Natural killer cell treated with Interleukin-12 subunit alpha and Interleukin-12 subunit beta and Interleukin-15 and Interleukin-18, amount 100 ng/mL, for 72 hours (primary cell): ENCODE measurements around the gene C14orf93. TPM values are rescaled to one million over a fixed set of nuclear protein-coding genes. Genes with fewer than 3 reads are reported as not detected.

Source experiments
- ATAC-seq, 2 donors: fragments of 150-1000 bp; cut with Tn5 transposase in 1 of 2; sonication (Bioruptor Pico), chemical (Tn5 transposase) in 1 of 2; 2 replicates each; pipeline ENCODE4 v1.10.0; 2021
- DNase-seq: peaks from one replicate; pipeline ENCODE4 v3.0.0; 2022; ENCODE audit warnings: low spot score
- H3K27ac Mint-ChIP-seq, 2 donors: 1 replicate in 1 of 2; 2 replicates in 1 of 2; pipeline ENCODE4 v1.8.0; 2022; ENCODE audit warnings: mixed read lengths in 2 of 2, mild to moderate bottlenecking in 1 of 2, moderate library complexity in 1 of 2
- H3K27me3 Mint-ChIP-seq, 2 donors: 1 replicate in 1 of 2; 2 replicates in 1 of 2; pipeline ENCODE4 v1.8.0; 2022; ENCODE audit warnings: mixed read lengths in 2 of 2
- H3K36me3 Mint-ChIP-seq: one replicate; pipeline ENCODE4 v1.8.0; 2022; ENCODE audit warnings: mixed read lengths
- H3K4me1 Mint-ChIP-seq, 2 donors: 1 replicate in 1 of 2; 2 replicates in 1 of 2; pipeline ENCODE4 v1.8.0; 2022; ENCODE audit warnings: low read depth in 2 of 2, mixed read lengths in 2 of 2, mild to moderate bottlenecking in 1 of 2
- H3K4me3 Mint-ChIP-seq: one replicate; pipeline ENCODE4 v1.8.0; 2022; ENCODE audit warnings: mixed read lengths
- H3K9me3 Mint-ChIP-seq: 2 replicates; pipeline ENCODE4 v1.8.0; 2022; ENCODE audit warnings: mixed read lengths
- total RNA-seq, 2 donors: library from RNA; stranded (reverse); gene quantifications; one replicate each; pipeline ENCODE4 v1.2.3, GENCODE V29; 2022

C14orf93 gene
- total RNA-seq, 2 donors from 2014 or later, result 2.8 to 10.8 TPM

DNA sequence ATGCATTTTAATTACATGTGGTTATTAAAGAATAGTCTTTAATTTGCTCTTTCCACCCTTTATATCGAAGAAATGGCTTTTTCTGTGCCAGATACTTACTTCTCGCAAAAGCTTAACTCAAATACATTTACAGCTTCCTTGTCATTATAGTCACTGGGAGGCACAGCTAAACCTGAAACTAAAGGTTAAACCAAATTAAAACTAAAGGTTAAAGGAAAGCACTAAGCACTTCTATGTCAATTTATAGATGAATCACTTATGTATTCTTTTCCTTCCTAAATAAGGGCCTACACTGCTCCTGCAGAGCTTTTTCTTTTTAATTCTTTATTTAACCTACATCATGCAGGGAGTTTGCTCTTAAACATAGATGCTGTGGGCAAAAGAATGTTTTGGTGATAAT, 9.1 kb downstream of the C14orf93 start:
- Mint-ChIP-seq H3K27ac (no peak overlapping the region), H3K4me1 (peaks cover 4 to 8% of the 10 kb centered on the region in 2 donors), H3K9me3 (no peaks in the 10 kb centered on the region), H3K4me3 (no peak overlapping the region), H3K36me3 (no peaks in the 10 kb centered on the region), H3K27me3 (no peaks in the 10 kb centered on the region)
- ATAC-seq, result no peak
- no peak for DNase-seq

GRCh38 chr14:22998329-22999012, 11.5 kb downstream of the C14orf93 start:
- ATAC-seq (no peak), DNase-seq (no peak)
- H3K27me3 Mint-ChIP-seq, result no peaks in the 10 kb centered on the region
- no peaks in the 10 kb centered on the region for H3K9me3 Mint-ChIP-seq
- H3K4me3 Mint-ChIP-seq, result no peak overlapping the region
- no peaks in the 10 kb centered on the region for H3K36me3 Mint-ChIP-seq
- no peaks in the 10 kb centered on the region for H3K4me1 Mint-ChIP-seq
- no peak overlapping the region for H3K27ac Mint-ChIP-seq

DNA sequence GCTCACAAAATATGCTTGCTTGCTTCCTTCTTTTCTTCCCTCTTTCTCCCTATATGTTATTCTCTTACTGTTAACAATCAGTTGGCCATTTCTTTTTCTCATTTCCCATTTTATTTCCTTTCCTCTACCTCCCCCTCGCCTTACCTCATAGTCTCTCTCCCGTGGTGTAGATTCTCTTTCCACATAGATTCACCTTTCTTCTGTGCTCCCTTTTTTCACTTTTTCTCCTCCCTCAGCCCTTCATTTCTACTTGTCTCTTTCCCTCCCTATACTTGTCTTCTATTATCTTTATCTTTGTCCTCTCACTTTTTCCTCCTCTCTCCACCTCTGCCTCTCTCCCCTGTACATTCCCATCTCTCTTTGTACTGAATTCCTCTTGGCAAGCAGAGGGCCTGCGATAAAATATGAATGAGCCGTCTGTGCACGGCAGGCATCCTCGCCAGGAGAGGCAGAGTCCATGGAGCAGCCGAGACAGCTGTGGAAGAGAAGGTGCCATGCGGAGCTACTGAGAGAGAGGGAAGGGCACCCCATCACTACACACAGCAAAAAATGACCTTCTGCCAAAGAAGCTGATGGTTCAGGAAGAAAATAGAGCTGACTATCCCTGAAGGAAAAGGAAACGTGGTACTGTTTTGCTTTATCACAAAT, 12.1 kb downstream of the C14orf93 start:
- Mint-ChIP-seq H3K9me3 (no peaks in the 10 kb centered on the region), H3K4me1 (no peaks in the 10 kb centered on the region), H3K4me3 (no peak overlapping the region), H3K27ac (no peak overlapping the region), H3K27me3 (no peaks in the 10 kb centered on the region), H3K36me3 (no peaks in the 10 kb centered on the region)
- no peak for DNase-seq
- no peak for ATAC-seq

DNA sequence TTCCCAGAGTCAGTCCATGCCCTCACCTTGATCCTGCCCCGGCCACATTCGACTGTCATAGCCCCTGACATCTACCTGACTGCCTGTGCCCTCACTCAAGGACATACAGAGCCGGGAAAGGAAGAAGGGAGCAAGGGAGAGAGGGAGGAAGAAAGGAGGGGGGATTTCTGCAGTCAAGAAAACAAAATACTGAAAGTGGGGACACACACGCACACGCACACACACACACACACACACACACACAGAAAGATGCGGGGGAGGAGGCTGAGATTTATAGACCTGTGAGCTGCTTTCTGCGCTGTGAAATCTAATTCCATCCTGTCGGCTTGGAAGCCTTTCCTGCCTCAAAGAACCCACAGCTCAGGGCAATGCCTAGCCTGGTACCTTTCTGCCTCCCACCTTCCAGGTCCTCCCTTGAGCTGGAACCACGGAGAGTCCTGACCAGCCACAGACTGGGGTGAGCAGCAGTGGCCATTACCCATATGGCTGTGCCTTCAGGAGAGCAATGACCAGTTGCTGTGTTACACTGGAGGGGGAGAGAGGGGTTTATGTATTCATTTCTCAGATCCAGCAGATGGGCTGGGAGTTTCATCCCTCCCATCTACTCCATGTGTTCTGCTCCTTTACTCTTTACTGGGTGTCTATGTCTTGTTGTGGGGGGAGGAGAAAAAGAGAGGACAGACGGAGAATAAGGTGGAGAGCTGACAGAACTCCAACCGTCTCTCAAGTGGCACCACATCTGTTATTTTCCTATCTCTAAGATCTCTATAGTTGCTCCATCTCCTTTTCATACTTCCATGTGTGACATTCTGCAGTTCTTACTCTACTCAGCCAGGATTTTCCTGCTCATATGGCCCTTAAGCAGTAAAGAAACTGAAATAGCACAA, 12.9 kb downstream of the C14orf93 start:
- H3K36me3 Mint-ChIP-seq, result no peaks in the 10 kb centered on the region
- H3K4me3 Mint-ChIP-seq, result no peak overlapping the region

GRCh38 chr14:22995889-22996625, 13.9 kb downstream of the C14orf93 start:
- no peaks in the 10 kb centered on the region for H3K27me3 Mint-ChIP-seq
- DNase-seq (no peak), ATAC-seq (peak in 1 of 2 donors; percentile 40)
- no peaks in the 10 kb centered on the region for H3K4me1 Mint-ChIP-seq
- H3K36me3 Mint-ChIP-seq, result no peaks in the 10 kb centered on the region
- no peak overlapping the region for H3K4me3 Mint-ChIP-seq
- H3K9me3 Mint-ChIP-seq, result no peaks in the 10 kb centered on the region
- H3K27ac Mint-ChIP-seq, result no peak overlapping the region

More for the DNA sequence above, 12.9 kb downstream of the C14orf93 start:
- H3K4me1 Mint-ChIP-seq, result no peaks in the 10 kb centered on the region
- ATAC-seq (no peak), DNase-seq (no peak)
- H3K9me3 Mint-ChIP-seq, result no peaks in the 10 kb centered on the region
- H3K27me3 Mint-ChIP-seq, result no peaks in the 10 kb centered on the region
- H3K27ac Mint-ChIP-seq, result no peak overlapping the region

DNA sequence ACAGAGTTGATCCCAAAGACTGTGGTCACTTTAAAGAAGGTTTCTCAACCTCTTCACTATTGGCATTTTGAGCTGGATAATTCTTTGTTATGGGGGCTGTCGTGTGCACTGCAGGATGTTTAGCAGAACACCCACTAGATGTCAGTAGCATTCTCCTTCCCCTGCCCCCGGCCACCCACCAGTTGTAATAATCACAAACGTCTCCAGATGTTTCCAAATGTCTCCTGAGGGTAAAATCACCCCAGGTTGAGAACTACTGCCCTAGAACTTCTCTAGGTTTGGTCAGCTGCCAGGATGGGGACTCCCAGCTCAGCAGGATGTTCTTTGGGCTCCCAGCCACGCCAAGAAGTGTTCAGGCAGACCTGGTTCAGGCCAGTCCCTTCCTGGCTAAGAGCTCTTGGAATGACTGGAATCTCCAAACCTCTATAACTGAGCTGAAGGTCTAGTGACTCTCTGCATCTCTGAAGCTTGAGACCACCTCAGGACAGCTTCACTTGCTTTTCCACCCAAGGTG, 15.1 kb downstream of the C14orf93 start:
- Mint-ChIP-seq H3K36me3 (no peaks in the 10 kb centered on the region), H3K27ac (no peak overlapping the region), H3K9me3 (no peaks in the 10 kb centered on the region), H3K4me3 (no peak overlapping the region), H3K4me1 (no peaks in the 10 kb centered on the region), H3K27me3 (no peaks in the 10 kb centered on the region)
- DNase-seq (no peak), ATAC-seq (no peak)

DNA sequence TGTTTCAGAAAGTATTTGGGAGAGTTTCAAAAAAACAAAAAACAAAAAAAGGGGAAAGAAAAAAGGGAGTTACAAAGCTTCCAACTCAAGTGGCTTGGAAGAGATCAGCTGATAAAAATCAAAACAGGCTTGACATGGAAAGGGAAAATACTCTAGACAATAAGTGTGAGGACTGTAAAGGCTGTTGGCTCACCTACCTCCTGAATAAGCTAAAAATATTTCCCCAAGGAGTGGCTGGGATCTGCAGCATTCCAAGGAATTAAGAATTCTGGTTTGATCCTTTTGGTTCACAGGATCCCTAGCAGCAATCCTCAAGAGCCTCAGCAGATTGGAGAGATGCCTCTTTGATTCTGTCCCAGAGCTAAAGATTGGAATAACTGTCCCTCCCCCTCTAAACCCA, 16.4 kb downstream of the C14orf93 start:
- H3K4me1 Mint-ChIP-seq, result no peaks in the 10 kb centered on the region
- no peak overlapping the region for H3K27ac Mint-ChIP-seq
- H3K9me3 Mint-ChIP-seq, result no peaks in the 10 kb centered on the region
- H3K36me3 Mint-ChIP-seq, result no peaks in the 10 kb centered on the region
- no peaks in the 10 kb centered on the region for H3K27me3 Mint-ChIP-seq
- DNase-seq (no peak), ATAC-seq (no peak)
- no peak overlapping the region for H3K4me3 Mint-ChIP-seq

GRCh38 chr14:22991852-22992251, 18.1 kb downstream of the C14orf93 start:
- H3K27ac Mint-ChIP-seq, result no peak overlapping the region
- no peaks in the 10 kb centered on the region for H3K4me1 Mint-ChIP-seq
- ATAC-seq (no peak), DNase-seq (no peak)
- H3K27me3 Mint-ChIP-seq, result no peaks in the 10 kb centered on the region
- no peaks in the 10 kb centered on the region for H3K9me3 Mint-ChIP-seq
- no peak overlapping the region for H3K4me3 Mint-ChIP-seq
- no peaks in the 10 kb centered on the region for H3K36me3 Mint-ChIP-seq

DNA sequence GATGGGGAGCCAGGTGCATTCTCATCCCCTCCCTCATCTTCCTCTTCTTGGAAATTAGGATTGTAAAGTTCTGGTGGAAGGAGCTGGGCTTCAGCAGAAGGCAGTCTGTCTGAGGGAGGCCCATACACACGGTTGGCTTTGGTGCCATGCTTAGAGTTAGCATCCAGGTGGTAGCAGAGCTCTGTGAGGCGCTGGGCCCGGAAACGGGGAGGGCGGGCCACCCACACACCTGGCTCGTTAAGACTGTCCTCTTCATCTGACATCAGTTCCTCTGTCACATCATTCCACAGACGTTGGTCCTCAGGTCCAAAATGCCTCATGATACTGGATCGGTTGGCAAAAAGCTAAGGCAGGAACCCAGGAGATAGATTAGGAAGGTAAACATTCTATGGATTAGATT, 22.7 kb downstream of the C14orf93 start:
- no peak for DNase-seq

DNA sequence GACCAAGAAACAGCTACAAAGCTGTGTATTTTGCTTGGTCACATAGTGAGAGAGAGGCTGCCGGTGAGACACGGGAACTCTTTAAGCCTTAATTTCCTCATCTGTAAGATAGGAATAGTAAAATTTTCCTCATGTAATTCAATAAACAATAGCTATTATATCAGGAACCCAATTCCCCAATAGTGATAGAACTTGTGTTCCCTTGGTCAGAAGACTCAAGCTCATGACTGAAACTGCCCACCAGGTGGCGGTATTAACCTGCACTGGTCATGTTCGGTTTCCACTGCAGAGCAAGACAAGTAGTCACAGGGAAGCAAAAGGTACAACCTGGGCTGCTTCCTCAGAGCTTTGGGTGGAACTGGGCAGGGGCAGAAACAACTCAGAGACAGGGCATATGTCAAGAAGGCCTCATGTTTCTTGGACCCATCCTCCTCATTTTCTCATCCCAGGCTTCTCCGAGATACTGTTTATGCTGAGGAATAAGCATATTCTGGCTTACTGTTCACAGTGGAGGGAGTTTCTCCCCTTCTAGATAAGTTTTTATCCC, 23.4 kb downstream of the C14orf93 start:
- peak; percentile 85 for DNase-seq
- H3K36me3 Mint-ChIP-seq, result no peaks in the 10 kb centered on the region
- H3K4me3 Mint-ChIP-seq, result no peak overlapping the region
- no peaks in the 10 kb centered on the region for H3K9me3 Mint-ChIP-seq
- H3K27ac Mint-ChIP-seq, result no peak overlapping the region
- peak; percentile 59 to 73 for ATAC-seq
- no peaks in the 10 kb centered on the region for H3K4me1 Mint-ChIP-seq
- H3K27me3 Mint-ChIP-seq, result no peaks in the 10 kb centered on the region

More for the DNA sequence above, 22.7 kb downstream of the C14orf93 start:
- H3K27ac Mint-ChIP-seq, result no peak overlapping the region
- no peaks in the 10 kb centered on the region for H3K36me3 Mint-ChIP-seq
- ATAC-seq, result no peak
- H3K4me1 Mint-ChIP-seq, result no peaks in the 10 kb centered on the region
- no peaks in the 10 kb centered on the region for H3K9me3 Mint-ChIP-seq
- H3K27me3 Mint-ChIP-seq, result no peaks in the 10 kb centered on the region
- H3K4me3 Mint-ChIP-seq, result no peak overlapping the region

- Mint-ChIP-seq H3K27me3 (no peaks in the 10 kb centered on the region), H3K9me3 (no peaks in the 10 kb centered on the region), H3K4me3 (no peak overlapping the region), H3K4me1 (no peaks in the 10 kb centered on the region), H3K27ac (no peak overlapping the region), H3K36me3 (no peaks in the 10 kb centered on the region)
- ATAC-seq, result no peak
- no peak for DNase-seq
Measured at GRCh38 chr14:22985894-22986507, 23.9 kb downstream of the C14orf93 start.

GRCh38 chr14:22984959-22985658, 24.8 kb downstream of the C14orf93 start:
- no peak for ATAC-seq
- no peak overlapping the region for H3K4me3 Mint-ChIP-seq
- H3K27ac Mint-ChIP-seq, result no peak overlapping the region

More at GRCh38 chr14:22984959-22985658, 24.8 kb downstream of the C14orf93 start:
- no peak for DNase-seq
- peaks cover under 1 to 2% of the 10 kb centered on the region in 2 donors for H3K27me3 Mint-ChIP-seq
- no peaks in the 10 kb centered on the region for H3K36me3 Mint-ChIP-seq
- H3K9me3 Mint-ChIP-seq, result no peaks in the 10 kb centered on the region
- no peaks in the 10 kb centered on the region for H3K4me1 Mint-ChIP-seq
